Neural cell (in vitro differentiated cells): ENCODE measurements around the gene SH3PXD2B. TPM values are rescaled to one million over a fixed set of nuclear protein-coding genes. Genes with fewer than 3 reads are reported as not detected.

Experiments used
- H2AFZ ChIP-seq: fragments of 200-600, 300-800 bp; sonication (generic), shearing (Covaris generic); 2 replicates; pipeline ENCODE4 v1.6.0; 2014; ENCODE audit warnings: low read depth, mild to moderate bottlenecking, antibody characterized with exemption, low read length, moderate library complexity
- H3F3A ChIP-seq: fragments of 200-600 bp; shearing (Covaris generic); 2 replicates; pipeline ENCODE4 v1.6.1; 2016; ENCODE audit warnings: mild to moderate bottlenecking, moderate library complexity, mixed read lengths, antibody characterized with exemption, low read length; ENCODE audit not compliant: insufficient read depth, poor library complexity, severe bottlenecking
- H3K27ac ChIP-seq: fragments of 200-600, 300-800 bp; sonication (generic), shearing (Covaris generic); 2 replicates; pipeline ENCODE4 v1.5.1; 2014; ENCODE audit warnings: mild to moderate bottlenecking, low read length, moderate library complexity
- H3K27me3 ChIP-seq: fragments of 300-800, 200-600 bp; sonication (generic), shearing (Covaris generic); 2 replicates; pipeline ENCODE4 v1.6.0; 2014; ENCODE audit warnings: mild to moderate bottlenecking, low read depth, low read length, moderate library complexity; ENCODE audit not compliant: insufficient read depth
- H3K36me3 ChIP-seq: fragments of 300-800, 200-600 bp; sonication (generic), shearing (Covaris generic); 2 replicates; pipeline ENCODE4 v1.5.1; 2014; ENCODE audit warnings: mild to moderate bottlenecking, antibody characterized with exemption, low read length, moderate library complexity; ENCODE audit not compliant: insufficient read depth
- H3K4me2 ChIP-seq: fragments of 300-800, 200-600 bp; sonication (generic), shearing (Covaris generic); 2 replicates; pipeline ENCODE4 v1.6.0; 2014; ENCODE audit warnings: mild to moderate bottlenecking, low read length
- H3K4me3 ChIP-seq: fragments of 300-800, 200-600 bp; sonication (generic), shearing (Covaris generic); 2 replicates; pipeline ENCODE4 v1.5.1; 2014; ENCODE audit warnings: mild to moderate bottlenecking, low read length, moderate library complexity
- H3K79me2 ChIP-seq: fragments of 200-600 bp; shearing (Covaris generic); replicated peaks from 2 replicates; pipeline ENCODE4 v1.6.0; 2014; ENCODE audit warnings: mild to moderate bottlenecking, low read length, moderate library complexity; ENCODE audit not compliant: insufficient read depth
- H3K9ac ChIP-seq: fragments of 300-800, 200-600 bp; sonication (generic), shearing (Covaris generic); 2 replicates; pipeline ENCODE4 v1.6.1; 2016; ENCODE audit warnings: mild to moderate bottlenecking, low read length, mixed read lengths
- H3K9me2 ChIP-seq: fragments of 200-600 bp; shearing (Covaris generic); 2 replicates; pipeline ENCODE4 v1.6.1; 2016; ENCODE audit warnings: mild to moderate bottlenecking, low read length, mixed read lengths; ENCODE audit not compliant: insufficient read depth
- H3K9me3 ChIP-seq: fragments of 200-600, 300-800 bp; sonication (generic), shearing (Covaris generic); 2 replicates; pipeline ENCODE4 v1.6.1; 2016; ENCODE audit warnings: mild to moderate bottlenecking, mixed run types, low read length, moderate library complexity, mixed read lengths
- H4K20me1 ChIP-seq: fragments of 200-600 bp; shearing (Covaris generic); 2 replicates; pipeline ENCODE4 v1.6.1; 2016; ENCODE audit warnings: mild to moderate bottlenecking, mixed run types; ENCODE audit not compliant: insufficient read depth
- CTCF ChIP-seq: fragments of 450-650 bp; IDR thresholded peaks from 2 replicates; pipeline ENCODE4 v1.5.1; 2014; ENCODE audit warnings: antibody characterized with exemption, mild to moderate bottlenecking, moderate library complexity; ENCODE audit not compliant: poor library complexity, severe bottlenecking
- EP300 ChIP-seq: fragments of 450-650 bp; conservative IDR thresholded peaks from 2 replicates; pipeline ENCODE4 v1.6.1; 2014; ENCODE audit warnings: antibody characterized with exemption, mild to moderate bottlenecking, moderate library complexity; ENCODE audit not compliant: poor library complexity, severe bottlenecking
- EZH2 ChIP-seq: fragments of 200-600, 300-800 bp; shearing (Covaris generic), sonication (generic); IDR thresholded peaks from 2 replicates; pipeline ENCODE4 v1.6.1; 2014; ENCODE audit warnings: antibody characterized with exemption, low read length, borderline replicate concordance, mild to moderate bottlenecking; ENCODE audit not compliant: insufficient read depth, poor library complexity, severe bottlenecking
- MXI1 ChIP-seq: fragments of 450-650 bp; conservative IDR thresholded peaks from 2 replicates; pipeline ENCODE4 v1.6.1; 2014; ENCODE audit warnings: antibody characterized with exemption, mild to moderate bottlenecking; ENCODE audit not compliant: poor library complexity, severe bottlenecking
- POLR2AphosphoS5 ChIP-seq: IDR thresholded peaks from 2 replicates; pipeline ENCODE4 v1.6.1; 2012
- RAD21 ChIP-seq: fragments of 450-650 bp; conservative IDR thresholded peaks from 2 replicates; pipeline ENCODE4 v1.6.1; 2014; ENCODE audit warnings: antibody characterized with exemption, mild to moderate bottlenecking, moderate library complexity
- REST ChIP-seq: IDR thresholded peaks from 2 replicates; pipeline ENCODE4 v1.6.1; 2012; ENCODE audit warnings: borderline replicate concordance
- SMC3 ChIP-seq: fragments of 450-650 bp; conservative IDR thresholded peaks from 2 replicates; pipeline ENCODE4 v1.6.1; 2014; ENCODE audit warnings: antibody characterized with exemption, mild to moderate bottlenecking, moderate library complexity; ENCODE audit not compliant: poor library complexity
- TAF1 ChIP-seq: IDR thresholded peaks from 2 replicates; pipeline ENCODE4 v1.6.1; 2012; ENCODE audit warnings: low read depth
- polyA plus RNA-seq: library from polyadenylated mRNA; depleted of rRNA; stranded (reverse); fragments of >200 nt; gene quantifications from 2 replicates; pipeline ENCODE4 v1.2.3, GENCODE V29; 2014

Gene SH3PXD2B
- polyA plus RNA-seq, 1 donor from 2014 or later, result 11.7 TPM

DNA sequence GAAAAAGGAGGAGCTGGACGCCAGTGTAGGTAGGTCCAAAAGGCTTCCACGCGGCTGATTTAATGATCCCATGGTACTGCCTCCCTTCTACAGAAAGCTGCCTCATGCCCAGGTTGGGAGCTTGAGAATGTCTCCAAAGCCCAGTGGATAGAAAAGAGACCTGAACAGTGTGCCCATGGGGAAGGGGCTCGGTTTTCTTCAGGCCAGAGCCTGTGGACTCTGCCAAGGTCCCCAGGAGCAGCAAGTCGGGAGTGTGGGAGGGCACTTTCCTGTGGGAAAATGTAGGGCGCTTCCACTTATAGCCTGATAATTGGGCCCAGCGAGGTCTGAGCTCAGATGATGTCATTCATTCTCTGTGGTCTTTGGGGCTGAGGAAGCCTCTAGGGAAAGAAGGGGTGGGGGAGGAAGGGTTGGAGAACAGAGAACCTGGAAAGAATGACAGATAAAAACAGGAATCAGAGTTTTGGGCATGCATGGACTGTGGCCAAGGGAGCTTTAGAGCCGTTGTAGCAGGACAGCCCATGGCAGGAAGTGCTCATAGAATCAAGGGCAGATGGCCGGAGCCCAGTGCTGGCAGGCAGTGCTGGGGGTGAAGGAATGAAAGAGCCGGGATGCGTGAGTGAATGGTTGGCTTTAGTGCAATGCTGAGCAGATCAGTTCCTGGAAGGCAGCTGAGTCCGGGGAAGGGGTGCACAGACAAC, 42.5 kb upstream of the SH3PXD2B start:
- no peaks in the 10 kb centered on the region for H4K20me1 ChIP-seq
- no peaks in the 10 kb centered on the region for H3K9me3 ChIP-seq
- H3K79me2 ChIP-seq, result no peaks in the 10 kb centered on the region
- H3K4me2 ChIP-seq, result no peak overlapping the region
- no peaks in the 10 kb centered on the region for H3K36me3 ChIP-seq
- H3K4me3 ChIP-seq, result no peak overlapping the region
- no peak overlapping the region for H3K9ac ChIP-seq
- no peak overlapping the region for H2AFZ ChIP-seq
- TF ChIP-seq POLR2AphosphoS5 (no peak), EZH2 (no peak), REST (no peak), EP300 (no peak), SMC3 (no peak), CTCF (no peak), RAD21 (no peak), TAF1 (no peak), MXI1 (no peak)
- H3F3A ChIP-seq, result no peaks in the 10 kb centered on the region
- no peak overlapping the region for H3K27ac ChIP-seq
- H3K9me2 ChIP-seq, result no peaks in the 10 kb centered on the region
- H3K27me3 ChIP-seq, result no peaks in the 10 kb centered on the region

DNA sequence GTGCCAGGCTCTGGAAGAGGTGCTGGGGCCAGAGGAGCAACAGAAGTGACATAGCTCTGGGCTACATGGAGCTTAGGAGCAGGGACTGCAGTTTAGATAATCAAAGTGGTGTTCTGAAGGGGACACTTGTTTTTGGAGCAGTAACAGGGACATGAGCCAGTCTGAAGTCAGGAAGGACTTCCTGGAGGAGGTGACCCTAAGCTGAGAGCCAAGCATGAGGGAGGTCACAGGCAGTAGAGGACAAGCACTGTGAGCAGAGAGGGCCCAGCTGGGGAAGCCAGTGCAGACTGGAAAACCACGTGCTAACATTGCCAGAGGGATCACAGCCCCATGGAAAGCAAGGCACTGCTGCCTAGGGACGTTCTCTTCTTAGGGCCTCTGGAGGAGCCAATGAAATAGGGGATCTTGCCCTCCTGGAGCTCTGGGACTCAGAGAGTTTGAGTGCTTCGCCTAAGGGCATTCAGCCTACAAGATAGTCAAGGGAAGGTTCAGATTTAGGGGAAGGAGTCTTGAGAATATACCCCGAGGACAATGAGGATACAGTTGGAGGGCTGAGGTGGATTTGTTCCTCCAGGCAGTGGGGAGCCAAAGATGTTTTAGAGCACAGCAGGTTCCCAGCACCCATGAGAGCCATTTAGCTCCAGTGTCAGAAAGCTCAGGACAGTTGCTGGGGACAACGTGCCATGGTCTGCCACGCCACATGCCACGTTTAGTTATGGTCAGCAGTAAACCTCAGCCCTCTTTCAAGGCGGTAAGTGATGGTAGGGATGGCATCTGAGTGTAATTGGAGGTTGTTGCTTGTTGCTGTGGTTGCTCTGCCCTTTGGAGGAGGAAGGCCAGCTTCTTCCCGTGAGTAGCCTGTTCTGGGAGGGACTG, 40.5 kb upstream of the SH3PXD2B start:
- no peak overlapping the region for H3K4me3 ChIP-seq
- H3K36me3 ChIP-seq, result no peaks in the 10 kb centered on the region
- no peaks in the 10 kb centered on the region for H3F3A ChIP-seq
- H3K27ac ChIP-seq, result no peak overlapping the region
- H3K79me2 ChIP-seq, result no peaks in the 10 kb centered on the region
- TF ChIP-seq SMC3, result no peak
- TF ChIP-seq REST, result no peak
- no peak for TF ChIP-seq RAD21
- no peak for TF ChIP-seq EP300
- TF ChIP-seq CTCF, result no peak
- TF ChIP-seq EZH2, result no peak
- TF ChIP-seq TAF1, result no peak
- no peak for TF ChIP-seq POLR2AphosphoS5
- TF ChIP-seq MXI1, result no peak
- H3K9me2 ChIP-seq, result no peaks in the 10 kb centered on the region
- no peak overlapping the region for H3K4me2 ChIP-seq
- no peaks in the 10 kb centered on the region for H3K9me3 ChIP-seq
- no peak overlapping the region for H3K9ac ChIP-seq
- no peak overlapping the region for H2AFZ ChIP-seq
- H3K27me3 ChIP-seq, result no peaks in the 10 kb centered on the region
- H4K20me1 ChIP-seq, result no peaks in the 10 kb centered on the region
